Mesothelial cell of epicardium (in vitro differentiated cells): ENCODE data around the gene PPP1R14C. TPM values are rescaled to one million over a fixed set of nuclear protein-coding genes. Genes with fewer than 3 reads are reported as not detected.

Source experiments
- DNase-seq, 2 experiments: peaks; one replicate each; pipeline ENCODE4 v3.0.0; 2021; ENCODE audit warnings: low spot score in 2 of 2; ENCODE audit not compliant: unreplicated experiment in 2 of 2
- H3K27ac Mint-ChIP-seq: 2 replicates; pipeline ENCODE4 v1.8.0; 2021; ENCODE audit warnings: mixed read lengths
- H3K27me3 Mint-ChIP-seq: 2 replicates; pipeline ENCODE4 v1.8.0; 2021; ENCODE audit warnings: low read depth, mixed read lengths
- H3K36me3 Mint-ChIP-seq: 2 replicates; pipeline ENCODE4 v1.8.0; 2021; ENCODE audit warnings: mixed read lengths
- H3K4me1 Mint-ChIP-seq: 2 replicates; pipeline ENCODE4 v1.8.0; 2021; ENCODE audit warnings: mixed read lengths
- H3K4me3 Mint-ChIP-seq: 2 replicates; pipeline ENCODE4 v1.8.0; 2021; ENCODE audit warnings: mild to moderate bottlenecking, moderate library complexity, mixed read lengths
- H3K9me3 Mint-ChIP-seq: 2 replicates; pipeline ENCODE4 v1.8.0; 2021; ENCODE audit warnings: mixed read lengths
- total RNA-seq: library from RNA; stranded (reverse); gene quantifications from 3 replicates; pipeline ENCODE4 v1.2.1, GENCODE V29; 2021
- TF ChIP-seq, protein P1 (sequence below): fragments of 200-600 bp; sonication (generic); IDR thresholded peaks from one replicate; pipeline ENCODE4 v1.5.0; 2021; ENCODE audit warnings: antibody characterized with exemption; ENCODE audit not compliant: unreplicated experiment

Gene PPP1R14C
- total RNA-seq, 1 donor from 2014 or later, result 0.27 TPM

DNA sequence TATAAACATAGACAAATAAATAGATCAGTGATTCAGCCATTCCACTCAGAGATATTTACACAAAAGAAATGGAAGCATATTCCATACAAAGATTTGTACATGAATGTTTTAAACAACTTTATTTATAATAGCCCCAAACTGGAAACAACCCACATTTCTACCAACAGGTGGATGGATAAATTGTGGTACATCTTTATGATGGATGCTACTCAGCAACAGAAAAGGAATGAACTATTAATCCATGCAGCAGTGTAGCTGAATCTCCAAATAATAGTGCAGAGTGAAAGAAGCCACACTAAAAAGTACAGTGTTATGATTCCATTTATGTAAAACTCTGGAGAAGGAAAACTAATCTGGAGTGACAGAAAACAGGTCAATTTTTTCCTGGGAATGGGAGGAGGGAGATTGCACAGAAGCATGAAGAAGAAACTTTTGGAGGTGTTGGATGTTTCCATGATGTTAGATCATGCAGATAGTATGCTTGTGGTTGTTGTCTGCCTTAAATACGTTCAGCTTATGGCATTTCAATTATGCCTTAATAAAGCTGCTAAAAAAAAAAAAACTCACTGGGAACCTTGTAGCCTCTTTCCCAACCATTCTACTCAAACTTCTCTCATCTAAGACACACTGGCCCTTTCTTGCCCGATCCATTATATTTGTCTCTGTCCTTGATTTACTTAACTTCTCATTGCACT, 100.9 kb downstream of the PPP1R14C start:
- no peak overlapping the region for H3K4me3 Mint-ChIP-seq
- no peaks in the 10 kb centered on the region for H3K27me3 Mint-ChIP-seq
- no peak overlapping the region for H3K27ac Mint-ChIP-seq
- no peaks in the 10 kb centered on the region for H3K36me3 Mint-ChIP-seq
- TF ChIP-seq, protein P1, sequence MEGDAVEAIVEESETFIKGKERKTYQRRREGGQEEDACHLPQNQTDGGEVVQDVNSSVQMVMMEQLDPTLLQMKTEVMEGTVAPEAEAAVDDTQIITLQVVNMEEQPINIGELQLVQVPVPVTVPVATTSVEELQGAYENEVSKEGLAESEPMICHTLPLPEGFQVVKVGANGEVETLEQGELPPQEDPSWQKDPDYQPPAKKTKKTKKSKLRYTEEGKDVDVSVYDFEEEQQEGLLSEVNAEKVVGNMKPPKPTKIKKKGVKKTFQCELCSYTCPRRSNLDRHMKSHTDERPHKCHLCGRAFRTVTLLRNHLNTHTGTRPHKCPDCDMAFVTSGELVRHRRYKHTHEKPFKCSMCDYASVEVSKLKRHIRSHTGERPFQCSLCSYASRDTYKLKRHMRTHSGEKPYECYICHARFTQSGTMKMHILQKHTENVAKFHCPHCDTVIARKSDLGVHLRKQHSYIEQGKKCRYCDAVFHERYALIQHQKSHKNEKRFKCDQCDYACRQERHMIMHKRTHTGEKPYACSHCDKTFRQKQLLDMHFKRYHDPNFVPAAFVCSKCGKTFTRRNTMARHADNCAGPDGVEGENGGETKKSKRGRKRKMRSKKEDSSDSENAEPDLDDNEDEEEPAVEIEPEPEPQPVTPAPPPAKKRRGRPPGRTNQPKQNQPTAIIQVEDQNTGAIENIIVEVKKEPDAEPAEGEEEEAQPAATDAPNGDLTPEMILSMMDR, result no peak
- H3K9me3 Mint-ChIP-seq, result peaks cover 27% of the 10 kb centered on the region
- DNase-seq, result no peak
- H3K4me1 Mint-ChIP-seq, result no peaks in the 10 kb centered on the region

DNA sequence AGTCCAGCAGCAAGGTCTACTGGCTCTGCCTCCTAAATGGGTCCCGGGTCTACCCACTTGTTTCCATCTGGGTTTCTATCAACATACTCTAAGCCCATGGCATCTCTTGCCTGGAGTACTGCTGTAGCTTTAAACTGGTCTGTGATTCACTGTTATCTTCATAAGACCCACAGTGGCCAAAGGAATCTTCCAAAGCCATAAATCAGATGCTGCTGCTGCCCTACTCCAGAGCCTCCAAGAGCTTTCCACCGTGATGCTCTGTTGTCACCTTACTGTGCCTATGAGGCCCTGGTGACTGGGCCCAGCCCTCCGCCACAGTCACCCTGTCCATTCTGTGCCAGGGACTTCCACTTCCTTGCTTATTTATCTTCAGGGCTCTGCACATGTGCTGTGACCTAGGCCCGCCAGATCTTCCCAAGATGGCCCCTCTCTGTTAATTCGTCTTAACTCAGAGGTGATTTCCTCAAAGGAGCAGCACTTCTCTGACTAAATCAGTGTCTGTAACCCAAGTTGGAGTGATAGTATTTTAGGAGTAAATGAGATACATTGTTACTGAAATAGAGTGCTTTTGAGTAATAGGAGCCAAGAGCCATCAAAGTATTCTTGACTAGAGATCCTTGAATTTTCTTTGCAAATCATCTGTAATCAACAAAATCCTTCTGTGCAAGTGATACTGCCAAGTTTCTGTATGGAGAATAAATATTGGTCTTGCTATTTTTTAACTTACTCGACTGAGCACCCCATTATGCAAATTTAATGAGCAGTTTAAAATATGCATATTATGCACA, 102.5 kb downstream of the PPP1R14C start:
- TF ChIP-seq, protein P1, result no peak
- Mint-ChIP-seq H3K4me1 (no peaks in the 10 kb centered on the region), H3K36me3 (no peaks in the 10 kb centered on the region), H3K27ac (no peak overlapping the region), H3K27me3 (no peaks in the 10 kb centered on the region), H3K9me3 (peaks cover 17% of the 10 kb centered on the region), H3K4me3 (no peak overlapping the region)
- DNase-seq, result no peak

DNA sequence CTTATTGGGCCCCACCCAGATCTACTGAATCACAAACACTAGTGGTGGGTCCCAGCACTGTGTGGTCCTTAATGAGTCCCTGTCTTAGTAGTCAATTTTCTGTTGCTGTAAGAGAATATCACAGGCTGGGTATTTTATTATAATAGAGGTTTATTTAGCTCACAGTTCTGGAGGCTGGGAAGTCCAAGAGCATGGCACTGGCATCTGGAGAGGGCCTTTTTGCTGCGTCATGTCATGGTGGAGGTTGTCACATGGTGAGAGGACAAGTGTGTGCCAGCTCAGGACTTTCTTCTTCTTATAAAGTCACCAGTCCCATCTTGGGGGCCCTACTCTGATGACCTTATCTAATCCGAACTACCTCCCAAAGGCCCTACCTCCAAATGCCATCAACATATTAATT, 105.0 kb downstream of the PPP1R14C start:
- TF ChIP-seq, protein P1, result no peak
- peaks cover 9% of the 10 kb centered on the region for H3K4me1 Mint-ChIP-seq
- no peak overlapping the region for H3K27ac Mint-ChIP-seq
- no peaks in the 10 kb centered on the region for H3K27me3 Mint-ChIP-seq
- peaks cover 17% of the 10 kb centered on the region for H3K9me3 Mint-ChIP-seq
- DNase-seq, result no peak
- H3K36me3 Mint-ChIP-seq, result no peaks in the 10 kb centered on the region
- H3K4me3 Mint-ChIP-seq, result no peak overlapping the region

DNA sequence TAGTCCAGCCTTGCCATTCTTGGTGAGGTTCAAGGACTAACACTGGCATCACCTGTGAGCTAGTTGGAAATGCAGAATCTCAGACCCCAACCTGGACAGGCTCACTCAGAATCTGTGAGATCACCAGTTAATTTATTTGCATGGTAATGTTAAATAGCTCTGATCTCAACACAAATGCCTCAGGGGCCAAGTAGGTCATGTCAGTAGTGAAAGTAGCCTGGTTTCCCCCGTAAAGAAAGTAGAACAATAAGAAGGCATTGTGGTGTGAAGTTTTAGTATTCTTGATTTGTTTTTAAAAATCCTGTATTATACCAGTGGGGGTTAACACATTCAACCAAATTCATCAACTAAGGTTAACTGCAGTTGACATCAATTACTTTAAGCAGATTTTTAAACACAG, 105.5 kb downstream of the PPP1R14C start:
- Mint-ChIP-seq H3K27ac (no peak overlapping the region), H3K4me3 (no peak overlapping the region), H3K4me1 (peaks cover 9% of the 10 kb centered on the region), H3K27me3 (no peaks in the 10 kb centered on the region), H3K9me3 (peaks cover 17% of the 10 kb centered on the region), H3K36me3 (no peaks in the 10 kb centered on the region)
- no peak for DNase-seq
- TF ChIP-seq, protein P1, result no peak

DNA sequence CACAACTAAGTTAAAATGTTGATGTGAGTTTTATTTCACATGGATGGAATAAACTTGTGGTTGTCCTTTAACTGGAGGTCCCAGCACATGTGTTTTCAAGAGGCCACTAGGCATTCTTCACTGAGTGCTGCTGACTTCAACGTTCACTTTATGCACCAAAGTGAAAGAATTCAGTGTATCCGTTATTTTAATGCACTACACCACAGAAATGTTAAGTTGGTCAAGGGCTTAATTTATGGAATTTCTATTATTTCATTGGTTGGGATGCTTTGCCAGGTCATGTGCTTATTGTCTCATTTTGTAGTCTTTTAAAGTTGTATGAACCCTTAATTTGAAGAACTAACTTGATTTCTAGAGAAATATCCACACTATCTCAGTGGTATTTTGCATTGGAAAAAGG, 106.4 kb downstream of the PPP1R14C start:
- no peak overlapping the region for H3K27ac Mint-ChIP-seq
- no peak overlapping the region for H3K4me3 Mint-ChIP-seq
- peaks cover 9% of the 10 kb centered on the region for H3K4me1 Mint-ChIP-seq
- no peak for DNase-seq
- peaks cover 17% of the 10 kb centered on the region for H3K9me3 Mint-ChIP-seq
- H3K36me3 Mint-ChIP-seq, result no peaks in the 10 kb centered on the region
- TF ChIP-seq, protein P1, result no peak
- H3K27me3 Mint-ChIP-seq, result no peaks in the 10 kb centered on the region
